Bronchial epithelial cell (primary cell): ENCODE measurements around the gene NTRK2. TPM values are rescaled to one million over a fixed set of nuclear protein-coding genes. Genes with fewer than 3 reads are reported as not detected.

Experiments used
- DNase-seq: peaks from one replicate; pipeline ENCODE4 v3.0.0-alpha.2; 2010; ENCODE audit warnings: low read depth
- FAIRE-seq: peaks from 2 replicates; lab custom pipeline; 2011; peaks lifted over from hg19 to GRCh38; lab: Jason Lieb, UNC
- H3K27me3 ChIP-seq: 2 replicates; pipeline ENCODE4 v1.5.1; 2011; ENCODE audit warnings: low read length; ENCODE audit not compliant: control insufficient read depth, insufficient read depth
- H3K36me3 ChIP-seq: 2 replicates; pipeline ENCODE4 v1.5.1; 2011; ENCODE audit warnings: low read length; ENCODE audit not compliant: control insufficient read depth, insufficient read depth
- H3K4me3 ChIP-seq: 2 replicates; pipeline ENCODE4 v1.5.1; 2011; ENCODE audit warnings: mild to moderate bottlenecking, low read depth, low read length, control low read depth
- total RNA-seq: library from RNA; depleted of rRNA; stranded (reverse); fragments of >200 nt; gene quantifications from 2 replicates; pipeline ENCODE4 v1.2.1, GENCODE V29; 2014
- TF ChIP-seq, protein P1 (sequence below): IDR thresholded peaks from 2 replicates; pipeline ENCODE4 v1.5.1; 2011; ENCODE audit warnings: mild to moderate bottlenecking, moderate library complexity, low read length, control low read depth, inconsistent platforms; ENCODE audit not compliant: insufficient read depth, severe bottlenecking

Gene NTRK2
- total RNA-seq, 1 donor from 2014 or later = not detected

GRCh38 chr9:84943482-84944050, 274.0 kb downstream of the NTRK2 start:
- no peak for FAIRE-seq
- Histone ChIP-seq H3K27me3 (peaks cover 1% of the 10 kb centered on the region), H3K4me3 (no peak overlapping the region), H3K36me3 (no peaks in the 10 kb centered on the region)
- TF ChIP-seq, protein P1, sequence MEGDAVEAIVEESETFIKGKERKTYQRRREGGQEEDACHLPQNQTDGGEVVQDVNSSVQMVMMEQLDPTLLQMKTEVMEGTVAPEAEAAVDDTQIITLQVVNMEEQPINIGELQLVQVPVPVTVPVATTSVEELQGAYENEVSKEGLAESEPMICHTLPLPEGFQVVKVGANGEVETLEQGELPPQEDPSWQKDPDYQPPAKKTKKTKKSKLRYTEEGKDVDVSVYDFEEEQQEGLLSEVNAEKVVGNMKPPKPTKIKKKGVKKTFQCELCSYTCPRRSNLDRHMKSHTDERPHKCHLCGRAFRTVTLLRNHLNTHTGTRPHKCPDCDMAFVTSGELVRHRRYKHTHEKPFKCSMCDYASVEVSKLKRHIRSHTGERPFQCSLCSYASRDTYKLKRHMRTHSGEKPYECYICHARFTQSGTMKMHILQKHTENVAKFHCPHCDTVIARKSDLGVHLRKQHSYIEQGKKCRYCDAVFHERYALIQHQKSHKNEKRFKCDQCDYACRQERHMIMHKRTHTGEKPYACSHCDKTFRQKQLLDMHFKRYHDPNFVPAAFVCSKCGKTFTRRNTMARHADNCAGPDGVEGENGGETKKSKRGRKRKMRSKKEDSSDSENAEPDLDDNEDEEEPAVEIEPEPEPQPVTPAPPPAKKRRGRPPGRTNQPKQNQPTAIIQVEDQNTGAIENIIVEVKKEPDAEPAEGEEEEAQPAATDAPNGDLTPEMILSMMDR = no peak
- no peak for DNase-seq

DNA sequence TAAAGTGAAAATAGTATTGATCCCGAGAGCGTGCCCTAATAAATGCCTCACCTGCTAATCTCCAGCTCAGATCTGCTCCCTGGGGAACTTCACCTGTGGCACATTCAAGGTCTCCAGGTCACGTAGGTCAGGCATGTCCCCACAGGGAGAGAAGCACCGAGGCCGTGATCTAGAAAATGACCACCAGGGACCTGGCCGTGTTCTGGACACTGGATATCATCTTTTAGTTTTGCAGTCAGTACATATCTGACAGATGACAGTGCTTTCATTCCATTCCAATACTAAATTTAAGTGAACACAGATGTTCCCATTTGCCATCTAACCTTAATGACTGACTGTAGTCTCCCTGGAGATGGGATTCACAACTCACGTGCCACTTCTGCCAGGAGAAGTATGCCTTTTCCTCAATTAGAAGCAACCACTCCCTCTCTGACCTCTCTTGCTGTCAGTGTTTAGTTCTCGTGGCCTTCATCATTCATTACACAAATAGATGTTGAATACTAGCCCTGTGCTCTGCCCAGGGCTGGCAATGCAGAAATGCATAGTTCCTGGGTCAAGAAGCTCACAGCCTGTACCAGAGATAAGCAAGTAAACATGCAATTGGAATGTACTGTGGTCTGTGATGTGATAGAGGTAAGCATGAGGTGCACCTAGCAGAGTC, 276.5 kb downstream of the NTRK2 start:
- no peak for FAIRE-seq
- H3K4me3 ChIP-seq = no peak overlapping the region
- H3K27me3 ChIP-seq = peaks cover 1% of the 10 kb centered on the region
- DNase-seq = no peak
- H3K36me3 ChIP-seq = no peaks in the 10 kb centered on the region
- TF ChIP-seq, protein P1 = no peak

DNA sequence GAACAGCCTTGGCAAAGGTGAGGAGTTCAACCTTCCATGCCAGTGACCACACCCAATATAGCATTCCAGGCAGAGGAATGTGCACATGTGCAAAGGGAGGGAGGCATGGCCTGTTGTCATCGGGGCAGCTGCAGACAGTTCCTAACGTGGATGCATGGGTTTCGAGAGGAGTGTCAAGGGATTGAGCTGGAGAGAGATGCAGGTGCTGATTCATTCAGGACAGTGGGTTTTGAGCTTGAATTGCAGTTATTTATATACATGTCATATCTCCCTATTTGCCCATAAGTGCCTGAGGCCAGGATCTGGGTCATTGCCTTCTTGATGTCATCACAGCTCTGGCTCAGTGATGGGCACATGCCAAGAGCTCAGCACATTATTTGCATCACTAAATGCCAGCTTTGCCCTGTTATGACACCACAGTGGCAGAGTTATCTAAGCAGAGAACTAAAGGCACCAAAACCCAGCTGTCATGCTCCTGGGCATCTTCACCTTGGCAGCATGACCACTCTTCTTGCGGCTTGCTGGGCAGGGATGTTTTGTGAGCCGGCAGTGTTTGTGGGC, 278.0 kb downstream of the NTRK2 start:
- DNase-seq = peak; percentile 60
- FAIRE-seq = peak; percentile 66
- Histone ChIP-seq H3K27me3 (peaks cover 1% of the 10 kb centered on the region), H3K36me3 (no peaks in the 10 kb centered on the region), H3K4me3 (no peak overlapping the region)
- TF ChIP-seq, protein P1 = no peak

DNA sequence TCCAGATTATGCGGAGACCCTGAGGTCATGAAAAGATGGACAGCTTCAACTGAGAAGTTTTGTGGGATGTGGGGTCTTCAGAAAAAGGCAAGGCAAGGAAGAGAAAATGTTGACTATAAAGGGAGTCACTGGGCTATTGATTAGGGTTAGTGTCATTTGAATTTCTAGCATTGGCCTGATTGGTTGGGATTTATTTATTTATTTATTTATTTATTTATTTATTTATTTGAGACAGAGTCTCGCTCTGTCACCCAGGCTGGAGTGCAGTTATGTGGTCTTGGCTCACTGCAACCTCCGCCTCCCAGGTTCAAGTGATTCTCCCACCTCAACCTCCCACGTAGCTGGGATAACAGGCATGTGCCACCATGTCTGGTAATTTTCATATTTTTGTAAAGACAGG, 279.7 kb downstream of the NTRK2 start:
- TF ChIP-seq, protein P1 = no peak
- H3K27me3 ChIP-seq = peaks cover 1% of the 10 kb centered on the region
- no peak overlapping the region for H3K4me3 ChIP-seq
- FAIRE-seq = no peak
- H3K36me3 ChIP-seq = no peaks in the 10 kb centered on the region
- DNase-seq = no peak

DNA sequence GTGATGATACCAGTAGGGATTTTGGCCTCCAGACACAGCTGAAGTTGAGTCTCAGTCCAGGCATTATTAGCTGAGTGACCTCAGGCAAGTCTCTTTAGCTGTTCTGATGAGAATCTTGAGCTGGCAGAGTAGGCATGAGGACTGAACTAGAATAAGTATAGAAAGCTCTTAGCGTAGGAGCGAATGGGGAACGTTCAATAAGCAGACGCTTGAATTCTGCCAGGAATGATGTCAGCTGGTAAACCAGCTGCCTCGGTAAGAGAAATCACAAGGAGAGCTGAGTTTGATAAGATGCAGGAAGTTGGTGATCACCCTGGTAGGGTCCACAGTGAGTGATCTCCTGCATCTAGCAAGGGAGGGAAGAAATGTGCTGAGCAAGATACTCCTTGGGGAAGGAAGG, 280.4 kb downstream of the NTRK2 start:
- TF ChIP-seq, protein P1 = no peak
- FAIRE-seq (peak; percentile 23), DNase-seq (no peak)
- H3K4me3 ChIP-seq = no peak overlapping the region
- no peaks in the 10 kb centered on the region for H3K36me3 ChIP-seq
- H3K27me3 ChIP-seq = peaks cover 1% of the 10 kb centered on the region
